OCI-LY1 (cell line): ENCODE results near the gene SOX13.
A peak's percentile ranks its signal among the peaks of the same experiment; 100 is the strongest.

Experiments
- H2AFZ ChIP-seq: fragments of 200-600 bp; sonication (generic), shearing (Covaris generic); 2 replicates; pipeline ENCODE4 v1.6.0; 2014; ENCODE audit warnings: antibody characterized with exemption, mild to moderate bottlenecking, low read length
- H3F3A ChIP-seq: fragments of 200-600 bp; sonication (generic), shearing (Covaris generic); 2 replicates; pipeline ENCODE4 v1.6.0; 2014; ENCODE audit warnings: mild to moderate bottlenecking, antibody characterized with exemption, low read length, moderate library complexity; ENCODE audit not compliant: insufficient read depth
- H3K27ac ChIP-seq: fragments of 200-600 bp; sonication (generic); 2 replicates; pipeline ENCODE4 v1.5.1; 2014; ENCODE audit warnings: low read length, mixed run types, mild to moderate bottlenecking, low read depth; ENCODE audit not compliant: poor library complexity, severe bottlenecking
- H3K27me3 ChIP-seq: fragments of 200-600 bp; sonication (generic); 2 replicates; pipeline ENCODE4 v1.6.0; 2014; ENCODE audit warnings: antibody characterized with exemption, mild to moderate bottlenecking, low read length, moderate library complexity; ENCODE audit not compliant: insufficient read depth
- H3K36me3 ChIP-seq: fragments of 200-600 bp; sonication (generic); 2 replicates; pipeline ENCODE4 v1.6.1; 2014; ENCODE audit warnings: mild to moderate bottlenecking, antibody characterized with exemption, low read length, moderate library complexity, mixed read lengths; ENCODE audit not compliant: insufficient read depth
- H3K4me1 ChIP-seq: fragments of 200-600 bp; sonication (generic); 2 replicates; pipeline ENCODE4 v1.5.1; 2014; ENCODE audit warnings: mild to moderate bottlenecking, low read length, moderate library complexity; ENCODE audit not compliant: insufficient read depth, severe bottlenecking
- H3K4me2 ChIP-seq: fragments of 200-600 bp; sonication (generic), shearing (Covaris generic); 2 replicates; pipeline ENCODE4 v1.6.1; 2014; ENCODE audit warnings: low read length
- H3K4me3 ChIP-seq: fragments of 200-600 bp; sonication (generic); 2 replicates; pipeline ENCODE4 v1.5.1; 2014; ENCODE audit warnings: low read length, low read depth, mild to moderate bottlenecking, mixed read lengths; ENCODE audit not compliant: poor library complexity, severe bottlenecking
- H3K79me2 ChIP-seq: fragments of 200-600 bp; shearing (Covaris generic); 2 replicates; pipeline ENCODE4 v1.6.1; 2016; ENCODE audit warnings: mixed run types, low read length, mixed read lengths; ENCODE audit not compliant: insufficient read depth
- H3K9ac ChIP-seq: fragments of 200-600 bp; sonication (generic), shearing (Covaris generic); 2 replicates; pipeline ENCODE4 v1.6.1; 2014; ENCODE audit warnings: mild to moderate bottlenecking, low read length, mixed read lengths
- H3K9me2 ChIP-seq: fragments of 200-600 bp; sonication (generic), shearing (Covaris generic); 2 replicates; pipeline ENCODE4 v1.6.1; 2014; ENCODE audit warnings: low read depth, mild to moderate bottlenecking, low read length, mixed read lengths
- H3K9me3 ChIP-seq: fragments of 200-600 bp; shearing (Covaris generic); 2 replicates; pipeline ENCODE4 v1.6.1; 2014; ENCODE audit warnings: low read length, mixed read lengths
- H4K20me1 ChIP-seq: fragments of 200-600 bp; sonication (generic), shearing (Covaris generic); 2 replicates; pipeline ENCODE4 v1.6.0; 2016; ENCODE audit warnings: mild to moderate bottlenecking, low read length; ENCODE audit not compliant: insufficient read depth
- CTCF ChIP-seq: fragments of 200-600 bp; sonication (generic), shearing (Covaris generic); IDR thresholded peaks from 2 replicates; pipeline ENCODE4 v1.5.1; 2017; ENCODE audit warnings: mild to moderate bottlenecking, antibody characterized with exemption, low read length, moderate library complexity, mixed read lengths
- EZH2 ChIP-seq: fragments of 200-600 bp; sonication (generic), shearing (Covaris generic); IDR thresholded peaks from 2 replicates; pipeline ENCODE4 v1.8.0; 2017; ENCODE audit warnings: borderline replicate concordance, mixed run types, mild to moderate bottlenecking, antibody characterized with exemption, low read length, moderate library complexity, mixed read lengths

Gene SOX13

GRCh38 chr1:204150702-204151551 lies 78.0 kb downstream of the SOX13 start:
- Histone ChIP-seq H3K27ac (no peak overlapping the region), H3K9ac (no peak overlapping the region)

GRCh38 chr1:204151552-204152309 lies 78.8 kb downstream of the SOX13 start, which contains the start of gene ETNK2:
ETNK2 (minus strand) TSS chr1:204152044; CDS start chr1:204151852, 192 bp downstream.
- no peaks in the 10 kb centered on the region for H3K9me2 ChIP-seq
- peak within 1 kb of the TSS; percentile 21; the same call in 1 of the 2 replicates for H3K4me2 ChIP-seq
- no peaks in the 10 kb centered on the region for H3K9me3 ChIP-seq
- H2AFZ ChIP-seq = no peak within 1 kb of the TSS
- H3K79me2 ChIP-seq = no peaks in the 10 kb centered on the region
- H3K9ac ChIP-seq = no peak within 1 kb of the TSS
- H3F3A ChIP-seq = no peaks in the 10 kb centered on the region
- no peaks in the 10 kb centered on the region for H4K20me1 ChIP-seq
- H3K27me3 ChIP-seq = no peaks in the 10 kb centered on the region
- H3K4me1 ChIP-seq = no peaks in the 10 kb centered on the region
- no peaks in the 10 kb centered on the region for H3K36me3 ChIP-seq
- no peak within 1 kb of the TSS for H3K27ac ChIP-seq
- peak within 1 kb of the TSS; percentile 43 for H3K4me3 ChIP-seq
- TF ChIP-seq CTCF = no peak
- no peak for TF ChIP-seq EZH2

More at GRCh38 chr1:204150702-204151551, 78.0 kb downstream of the SOX13 start:
- TF ChIP-seq EZH2 (no peak), CTCF (no peak)
- Histone ChIP-seq H3K27me3 (no peaks in the 10 kb centered on the region), H3K4me3 (no peak overlapping the region), H4K20me1 (no peaks in the 10 kb centered on the region), H2AFZ (no peak overlapping the region), H3K79me2 (no peaks in the 10 kb centered on the region), H3K9me3 (no peaks in the 10 kb centered on the region), H3K36me3 (no peaks in the 10 kb centered on the region), H3K4me1 (no peaks in the 10 kb centered on the region), H3F3A (no peaks in the 10 kb centered on the region), H3K9me2 (no peaks in the 10 kb centered on the region), H3K4me2 (peak overlapping the region; percentile 21; the same call in 1 of the 2 replicates)

- Histone ChIP-seq H3K27ac (no peak overlapping the region), H3K9ac (no peak overlapping the region), H3K4me2 (no peak overlapping the region)
Observed at GRCh38 chr1:204152310-204153044, 79.6 kb downstream of the SOX13 start.

More at GRCh38 chr1:204152310-204153044, 79.6 kb downstream of the SOX13 start:
- H3F3A ChIP-seq = no peaks in the 10 kb centered on the region
- no peaks in the 10 kb centered on the region for H3K36me3 ChIP-seq
- no peaks in the 10 kb centered on the region for H3K9me2 ChIP-seq
- H3K27me3 ChIP-seq = no peaks in the 10 kb centered on the region
- H3K4me3 ChIP-seq = no peak overlapping the region
- H4K20me1 ChIP-seq = no peaks in the 10 kb centered on the region
- no peaks in the 10 kb centered on the region for H3K9me3 ChIP-seq
- H3K4me1 ChIP-seq = no peaks in the 10 kb centered on the region
- no peak overlapping the region for H2AFZ ChIP-seq
- TF ChIP-seq CTCF = no peak
- no peak for TF ChIP-seq EZH2
- no peaks in the 10 kb centered on the region for H3K79me2 ChIP-seq
